Esophagus (tissue), 2 donors: Measurements from ENCODE around the gene CASZ1. TPM values are rescaled to one million over a fixed set of nuclear protein-coding genes. Genes with fewer than 3 reads are reported as not detected.
A peak's percentile ranks its signal among the peaks of the same experiment; 100 is the strongest.

ENCODE experiments used
- H3K27ac ChIP-seq, 2 donors: one replicate each; pipeline ENCODE4 v1.5.1; 2013; ENCODE audit warnings: low read depth in 2 of 2, mild to moderate bottlenecking in 2 of 2, inconsistent platforms in 1 of 2, low read length in 1 of 2, moderate library complexity in 1 of 2
- H3K27me3 ChIP-seq, 2 donors: one replicate each; pipeline ENCODE4 v1.6.1; 2013; ENCODE audit warnings: low read length in 2 of 2, control low read depth in 1 of 2, mild to moderate bottlenecking in 1 of 2; ENCODE audit not compliant: insufficient read depth in 2 of 2, control insufficient read depth in 1 of 2
- H3K36me3 ChIP-seq, 2 donors: one replicate each; pipeline ENCODE4 v1.6.1; 2013; ENCODE audit warnings: low read length in 1 of 2; ENCODE audit not compliant: control insufficient read depth in 2 of 2, insufficient read depth in 2 of 2
- H3K4me1 ChIP-seq, 2 donors: one replicate each; pipeline ENCODE4 v1.6.1; 2013; ENCODE audit warnings: low read length in 1 of 2; ENCODE audit not compliant: control insufficient read depth in 2 of 2, insufficient read depth in 2 of 2
- H3K4me3 ChIP-seq, 2 donors: one replicate each; pipeline ENCODE4 v1.5.1; 2013; ENCODE audit warnings: low read length in 2 of 2, mild to moderate bottlenecking in 2 of 2, low read depth in 1 of 2, moderate library complexity in 1 of 2
- H3K9me3 ChIP-seq, 2 donors: one replicate each; pipeline ENCODE4 v1.6.1; 2013; ENCODE audit warnings: mild to moderate bottlenecking in 2 of 2, low read depth in 1 of 2, low read length in 1 of 2, moderate library complexity in 1 of 2; ENCODE audit not compliant: control insufficient read depth in 2 of 2, insufficient read depth in 1 of 2
- WGBS, 2 donors: extraction: QIAGEN DNeasy Blood & Tissue Kit; methylation state at CpG; one replicate each; pipeline ENCODE4 v1.1.7; 2013; 5-methylcytosine and 5-hydroxymethylcytosine counted together
- polyA plus RNA-seq, 2 donors: library from polyadenylated mRNA; stranded (reverse); fragments of 200-250 nt; gene quantifications; one replicate each; pipeline ENCODE4 v1.2.3, GENCODE V29; 2013
- donor health status: healthy with polysubstance abuse.
- donor health status: Bipolar disorder and iron deficiency.

The CASZ1 gene
- polyA plus RNA-seq, 2 donors = 10.8 to 18.1 TPM

- H3K4me3 ChIP-seq = no peak overlapping the region
- H3K4me1 ChIP-seq = peaks cover 0 to 5% of the 10 kb centered on the region in 2 donors
- peak overlapping the region in 1 of 2 donors; percentile 64 for H3K27ac ChIP-seq
- H3K36me3 ChIP-seq = peaks cover 0 to 9% of the 10 kb centered on the region in 2 donors
- H3K9me3 ChIP-seq = no peaks in the 10 kb centered on the region
- WGBS, 2 donors = 55 to 70% methylated on average over 16 to 18 of the region's 18 CpGs
- H3K27me3 ChIP-seq = no peaks in the 10 kb centered on the region
Observed at GRCh38 chr1:10744654-10745238, 51.7 kb downstream of the CASZ1 start.

GRCh38 chr1:10744029-10744428, 52.4 kb downstream of the CASZ1 start:
- 41 to 50% methylated on average over 10 to 11 of the region's 11 CpGs for WGBS, 2 donors
- Histone ChIP-seq H3K4me1 (peaks cover 0 to 5% of the 10 kb centered on the region in 2 donors), H3K27me3 (no peaks in the 10 kb centered on the region), H3K27ac (no peak overlapping the region), H3K36me3 (peaks cover 0 to 9% of the 10 kb centered on the region in 2 donors), H3K9me3 (no peaks in the 10 kb centered on the region), H3K4me3 (no peak overlapping the region)

- Histone ChIP-seq H3K4me1 (peaks cover 0 to 19% of the 10 kb centered on the region in 2 donors), H3K27me3 (no peaks in the 10 kb centered on the region), H3K36me3 (no peaks in the 10 kb centered on the region), H3K4me3 (no peak overlapping the region), H3K9me3 (no peaks in the 10 kb centered on the region), H3K27ac (no peak overlapping the region)
- WGBS, 2 donors = 85 to 86% methylated on average over 13 of the region's 13 CpGs
Observed at GRCh38 chr1:10741696-10742095, 54.8 kb downstream of the CASZ1 start.

- WGBS, 2 donors = 82 to 88% methylated on average over 6 of the region's 6 CpGs
- H3K4me3 ChIP-seq = no peak overlapping the region
- no peaks in the 10 kb centered on the region for H3K9me3 ChIP-seq
- H3K27ac ChIP-seq = no peak overlapping the region
- H3K27me3 ChIP-seq = no peaks in the 10 kb centered on the region
- H3K36me3 ChIP-seq = peaks cover 0 to 4% of the 10 kb centered on the region in 2 donors
- H3K4me1 ChIP-seq = peaks cover 0 to 28% of the 10 kb centered on the region in 2 donors
Observed at GRCh38 chr1:10740123-10740522, 56.3 kb downstream of the CASZ1 start.

GRCh38 chr1:10739589-10739988, 56.9 kb downstream of the CASZ1 start:
- H3K4me1 ChIP-seq = peaks cover 0 to 28% of the 10 kb centered on the region in 2 donors

GRCh38 chr1:10738061-10739058, 58.1 kb downstream of the CASZ1 start:
- no peaks in the 10 kb centered on the region for H3K27me3 ChIP-seq
- no peak overlapping the region for H3K4me3 ChIP-seq
- H3K36me3 ChIP-seq = peaks cover 0 to 4% of the 10 kb centered on the region in 2 donors
- no peaks in the 10 kb centered on the region for H3K9me3 ChIP-seq
- no peak overlapping the region for H3K27ac ChIP-seq
- H3K4me1 ChIP-seq = peaks cover 0 to 28% of the 10 kb centered on the region in 2 donors
- 47 to 63% methylated on average over 19 to 21 of the region's 21 CpGs for WGBS, 2 donors

More at GRCh38 chr1:10739589-10739988, 56.9 kb downstream of the CASZ1 start:
- Histone ChIP-seq H3K36me3 (peaks cover 0 to 4% of the 10 kb centered on the region in 2 donors), H3K27ac (no peak overlapping the region), H3K4me3 (no peak overlapping the region), H3K27me3 (no peaks in the 10 kb centered on the region), H3K9me3 (no peaks in the 10 kb centered on the region)
- WGBS, 2 donors = 83 to 86% methylated on average over 8 of the region's 8 CpGs

- 66 to 68% methylated on average over 12 of the region's 12 CpGs for WGBS, 2 donors
- peak overlapping the region in 1 of 2 donors; percentile 13 for H3K27ac ChIP-seq
Observed at GRCh38 chr1:10737651-10738050, 58.8 kb downstream of the CASZ1 start.

GRCh38 chr1:10736634-10737586, 59.5 kb downstream of the CASZ1 start:
- no peak overlapping the region for H3K27ac ChIP-seq
- H3K4me1 ChIP-seq = peaks cover 0 to 28% of the 10 kb centered on the region in 2 donors
- H3K9me3 ChIP-seq = no peaks in the 10 kb centered on the region
- no peak overlapping the region for H3K4me3 ChIP-seq
- no peaks in the 10 kb centered on the region for H3K27me3 ChIP-seq
- H3K36me3 ChIP-seq = peaks cover 0 to 4% of the 10 kb centered on the region in 2 donors
- WGBS, 2 donors = 23 to 31% methylated on average over 27 of the region's 27 CpGs

More at GRCh38 chr1:10737651-10738050, 58.8 kb downstream of the CASZ1 start:
- Histone ChIP-seq H3K9me3 (no peaks in the 10 kb centered on the region), H3K4me1 (peaks cover 0 to 28% of the 10 kb centered on the region in 2 donors), H3K27me3 (no peaks in the 10 kb centered on the region), H3K36me3 (peaks cover 0 to 4% of the 10 kb centered on the region in 2 donors), H3K4me3 (no peak overlapping the region)
